IMR-90 (cell line): ENCODE results near the gene OCIAD1.

ENCODE experiments used
- CHD1 ChIP-seq: IDR thresholded peaks from 2 replicates; pipeline ENCODE4 v1.6.1; 2012; ENCODE audit warnings: low read depth, low read length, improper control_type of control experiment
- CTCF ChIP-seq: conservative IDR thresholded peaks from 2 replicates; pipeline ENCODE4 v1.5.1; 2012; ENCODE audit warnings: mild to moderate bottlenecking, low read depth, low read length, improper control_type of control experiment

GRCh38 chr4:48853604-48854394 is 22.9 kb downstream of the OCIAD1 start:
- TF ChIP-seq CHD1 (no peak), CTCF (no peak)
